KOPT-K1 (cell line): ENCODE data around the gene CEP43.
A peak's percentile ranks its signal among the peaks of the same experiment; 100 is the strongest.
"Not testable (repeated sequence)": the region's sequence is repeated elsewhere in the genome, so short reads cannot be mapped to it uniquely, and the experiment has no call there.

Experiments used
- H3K27ac ChIP-seq: fragments of 200-600 bp; sonication (generic); 2 replicates; pipeline ENCODE4 v1.5.1; 2016; ENCODE audit warnings: antibody characterized with exemption, mild to moderate bottlenecking, low read depth, low read length; ENCODE audit not compliant: poor library complexity, severe bottlenecking
- H3K36me3 ChIP-seq: fragments of 200-600 bp; sonication (generic); 2 replicates; pipeline ENCODE4 v1.5.1; 2017; ENCODE audit warnings: antibody characterized with exemption, mild to moderate bottlenecking, low read length, moderate library complexity; ENCODE audit not compliant: insufficient read depth
- H3K9me3 ChIP-seq: fragments of 200-600 bp; sonication (generic); 2 replicates; pipeline ENCODE4 v1.5.1; 2017; ENCODE audit warnings: antibody characterized with exemption, low read length, mild to moderate bottlenecking; ENCODE audit not compliant: insufficient read depth, poor library complexity, severe bottlenecking

CEP43 gene, protein sequence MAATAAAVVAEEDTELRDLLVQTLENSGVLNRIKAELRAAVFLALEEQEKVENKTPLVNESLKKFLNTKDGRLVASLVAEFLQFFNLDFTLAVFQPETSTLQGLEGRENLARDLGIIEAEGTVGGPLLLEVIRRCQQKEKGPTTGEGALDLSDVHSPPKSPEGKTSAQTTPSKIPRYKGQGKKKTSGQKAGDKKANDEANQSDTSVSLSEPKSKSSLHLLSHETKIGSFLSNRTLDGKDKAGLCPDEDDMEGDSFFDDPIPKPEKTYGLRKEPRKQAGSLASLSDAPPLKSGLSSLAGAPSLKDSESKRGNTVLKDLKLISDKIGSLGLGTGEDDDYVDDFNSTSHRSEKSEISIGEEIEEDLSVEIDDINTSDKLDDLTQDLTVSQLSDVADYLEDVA

GRCh38 chr6:166999145-166999883 is at the start of gene CEP43:
Gene CEP43 (plus strand): TSS chr6:166999397. CDS start chr6:166999413, 16 bp downstream.
- Histone ChIP-seq H3K27ac (peak within 1 kb of the TSS; percentile 89), H3K9me3 (no peaks in the 10 kb centered on the region), H3K36me3 (peaks cover 64% of the 10 kb centered on the region)

GRCh38 chr6:166949528-166950442 is 49.4 kb upstream of the CEP43 start:
- Histone ChIP-seq H3K9me3 (no peaks in the 10 kb centered on the region), H3K36me3 (peaks cover 37% of the 10 kb centered on the region), H3K27ac (peak overlapping the region; percentile 55)

DNA sequence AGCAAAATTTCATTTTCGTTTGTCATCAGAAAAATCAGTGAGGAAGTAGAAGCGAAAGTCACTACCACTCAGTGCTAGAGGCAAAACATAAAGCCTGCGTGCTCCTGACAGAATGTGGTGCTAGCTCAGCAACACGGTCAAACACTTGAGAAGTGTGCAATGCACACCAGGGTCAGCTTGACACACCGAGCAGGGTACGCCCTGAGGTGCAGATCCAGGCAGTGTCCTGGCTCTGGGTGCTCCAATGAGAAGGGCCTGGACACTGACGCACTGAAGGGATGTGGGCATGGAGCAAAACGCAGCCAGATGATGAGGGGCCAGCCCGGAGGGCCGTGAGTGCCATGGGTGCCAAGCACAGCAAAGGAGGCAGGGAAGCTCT is 48.8 kb upstream of the CEP43 start:
- Histone ChIP-seq H3K27ac (peak overlapping the region; percentile 55), H3K9me3 (no peaks in the 10 kb centered on the region), H3K36me3 (peaks cover 32% of the 10 kb centered on the region)

DNA sequence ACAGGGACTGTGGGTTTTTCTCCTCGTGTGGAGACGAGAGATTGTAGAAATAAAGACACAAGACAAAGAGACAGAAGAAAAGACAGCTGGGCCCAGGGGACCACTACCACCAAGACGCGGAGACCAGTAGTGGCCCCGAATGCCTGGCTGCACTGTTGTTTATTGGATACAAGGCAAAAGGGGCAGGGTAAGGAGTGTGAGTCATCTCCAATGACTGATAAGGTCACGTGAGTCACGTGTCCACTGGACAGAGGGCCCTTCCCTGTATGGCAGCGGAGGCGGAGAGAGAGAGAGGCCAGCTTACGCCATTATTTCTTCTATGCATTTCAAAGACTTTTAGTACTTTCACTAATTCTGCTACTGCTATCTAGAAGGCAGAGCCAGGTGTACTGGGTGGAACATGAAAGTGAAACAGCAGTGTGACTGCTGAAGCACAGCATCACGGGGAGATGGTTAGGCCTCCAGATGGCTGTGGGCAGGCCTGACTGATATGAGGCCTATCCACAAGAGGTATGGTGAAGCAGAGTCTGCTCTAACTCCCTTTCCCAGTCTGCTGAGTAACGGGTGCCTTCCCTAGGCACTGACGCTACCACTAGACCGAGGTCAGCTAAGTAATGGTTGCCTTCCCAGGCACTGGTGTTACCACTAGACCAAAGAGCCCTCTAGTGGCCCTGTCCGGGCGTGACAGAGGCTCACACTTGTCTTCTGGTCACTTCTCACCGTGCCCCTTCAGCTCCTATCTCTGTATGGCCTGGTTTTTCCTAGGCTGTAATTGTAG is 48.1 kb upstream of the CEP43 start:
- Histone ChIP-seq H3K36me3 (peaks cover 28% of the 10 kb centered on the region), H3K27ac (peak overlapping the region; percentile 55)
- H3K9me3 ChIP-seq = not testable (repeated sequence)

- Histone ChIP-seq H3K27ac (peak overlapping the region; percentile 55), H3K36me3 (peaks cover 22% of the 10 kb centered on the region), H3K9me3 (no peaks in the 10 kb centered on the region)
Measured at GRCh38 chr6:166951670-166952060, 47.5 kb upstream of the CEP43 start.

GRCh38 chr6:166952121-166952520 is 47.1 kb upstream of the CEP43 start:
- peaks cover 17% of the 10 kb centered on the region for H3K36me3 ChIP-seq
- no peaks in the 10 kb centered on the region for H3K9me3 ChIP-seq
- H3K27ac ChIP-seq = peak overlapping the region; percentile 55

GRCh38 chr6:166952567-166953486 is 46.4 kb upstream of the CEP43 start:
- peaks cover 10% of the 10 kb centered on the region for H3K36me3 ChIP-seq
- no peaks in the 10 kb centered on the region for H3K9me3 ChIP-seq
- H3K27ac ChIP-seq = peak overlapping the region; percentile 55

- no peaks in the 10 kb centered on the region for H3K9me3 ChIP-seq
- peaks cover 8% of the 10 kb centered on the region for H3K36me3 ChIP-seq
- no peak overlapping the region for H3K27ac ChIP-seq
Measured at GRCh38 chr6:166954118-166954713, 45.0 kb upstream of the CEP43 start.

DNA sequence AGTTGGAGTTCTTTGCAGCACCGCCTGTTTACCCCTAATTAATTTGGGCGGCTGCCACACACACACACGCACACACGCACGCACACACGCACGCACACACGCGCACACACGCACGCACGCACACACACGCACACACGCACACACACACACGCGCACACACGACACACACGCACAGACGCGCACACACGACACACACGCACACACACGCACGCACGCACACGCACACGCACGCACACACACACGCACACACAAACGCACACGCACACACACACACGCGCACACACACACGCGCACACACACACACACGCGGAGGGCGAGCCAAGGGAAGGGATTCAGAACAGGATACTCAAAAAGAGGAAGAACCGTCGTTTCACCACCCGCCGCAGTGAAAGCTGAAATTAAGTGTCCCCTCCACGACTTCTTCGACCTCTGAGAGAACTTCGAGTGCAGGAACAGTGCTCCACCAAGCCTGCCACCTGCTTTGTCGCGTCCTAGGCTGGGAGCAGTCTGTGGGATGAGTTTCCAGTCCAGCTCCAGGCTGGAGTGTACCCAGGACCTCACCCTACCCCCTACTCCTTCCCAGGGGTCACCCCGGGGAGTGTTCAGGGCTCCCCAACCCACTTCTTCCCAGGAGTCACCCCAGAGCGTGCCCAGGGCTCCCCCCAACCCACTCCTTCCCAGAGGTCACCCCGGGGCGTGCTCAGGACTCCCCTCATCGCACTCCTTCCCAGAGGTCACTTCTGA is 43.9 kb upstream of the CEP43 start:
- Histone ChIP-seq H3K36me3 (no peaks in the 10 kb centered on the region; the same call in 1 of the 2 replicates), H3K9me3 (no peaks in the 10 kb centered on the region), H3K27ac (peak overlapping the region; percentile 83)

GRCh38 chr6:166955865-166956443 is 43.2 kb upstream of the CEP43 start:
- Histone ChIP-seq H3K27ac (peak overlapping the region; percentile 83), H3K36me3 (no peaks in the 10 kb centered on the region), H3K9me3 (no peaks in the 10 kb centered on the region)

DNA sequence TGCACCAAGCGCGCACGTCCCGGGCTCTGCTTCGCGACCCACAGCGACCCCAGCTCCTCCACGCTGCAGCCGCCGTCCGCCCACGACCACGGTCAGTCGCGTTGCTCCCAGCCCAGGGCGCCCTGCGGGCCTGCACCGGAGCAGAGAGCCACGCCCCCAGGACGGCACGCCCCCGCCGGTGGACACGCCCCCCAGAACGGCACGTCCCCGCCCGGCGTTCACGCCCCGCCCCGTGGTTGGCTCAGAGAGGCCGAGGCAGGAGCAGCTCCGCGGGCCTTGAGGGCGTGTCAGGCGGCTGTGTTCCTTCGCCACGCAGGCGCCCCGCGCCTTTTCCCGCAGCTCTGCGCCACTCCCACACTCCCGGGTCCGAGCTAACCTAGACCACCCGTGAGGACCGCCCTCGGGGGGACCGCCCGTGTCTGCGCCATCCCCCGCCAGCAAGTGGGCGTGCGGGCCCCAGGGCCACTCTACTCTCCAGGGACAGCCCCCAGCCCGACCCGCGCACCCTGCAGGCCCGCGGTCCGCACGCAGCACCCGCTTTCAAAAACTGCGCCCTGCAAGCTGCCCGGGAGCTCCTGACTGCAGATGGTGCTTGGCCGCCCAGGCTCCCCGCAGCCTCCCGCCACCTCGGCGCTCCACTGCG is 42.6 kb upstream of the CEP43 start, which contains the start of gene RNASET2:
Gene RNASET2, minus strand, starts transcription at position 107 of the 643 bp plus-strand sequence. CDS start 368 bp downstream, outside the sequence.
- Histone ChIP-seq H3K27ac (peak within 1 kb of the TSS; percentile 83), H3K9me3 (no peaks in the 10 kb centered on the region), H3K36me3 (no peaks in the 10 kb centered on the region)
